Esophagus muscularis mucosa (tissue), 4 donors: ENCODE results near the gene LYRM1. TPM values are rescaled to one million over a fixed set of nuclear protein-coding genes. Genes with fewer than 3 reads are reported as not detected.
"Not testable (repeated sequence)": the region's sequence is repeated elsewhere in the genome, so short reads cannot be mapped to it uniquely, and the experiment has no call there.

Experiments
- DNase-seq: peaks from one replicate; pipeline ENCODE4 v3.0.0-alpha.2; 2017; ENCODE audit errors: extremely low spot score
- H3K27ac ChIP-seq, 4 donors: fragments of 200-600 bp; sonication (generic); replicated peaks in 1 of 4; 1 replicate in 3 of 4; 2 replicates in 1 of 4; pipeline ENCODE4 v1.5.1; 2016 to 2019; ENCODE audit warnings: mild to moderate bottlenecking in 1 of 4
- H3K27me3 ChIP-seq, 4 donors: fragments of 200-600 bp; sonication (generic); one replicate each; pipeline versions ENCODE4 v1.5.1 to v1.6.0; 2016 to 2019
- H3K36me3 ChIP-seq, 4 donors: fragments of 200-600 bp; sonication (generic); one replicate each; pipeline ENCODE4 v1.5.1; 2016 to 2019
- H3K4me1 ChIP-seq, 4 donors: fragments of 200-600 bp; sonication (generic); one replicate each; pipeline ENCODE4 v1.5.1; 2016 to 2019
- H3K4me3 ChIP-seq, 4 donors: fragments of 200-600 bp; sonication (generic); 1 replicate in 2 of 4; 2 replicates in 2 of 4; pipeline ENCODE4 v1.5.1; 2016 to 2019; ENCODE audit warnings: mild to moderate bottlenecking in 4 of 4, moderate library complexity in 1 of 4
- H3K9me3 ChIP-seq, 4 donors: fragments of 200-600 bp; sonication (generic); 1 replicate in 3 of 4; 2 replicates in 1 of 4; pipeline ENCODE4 v1.5.1; 2016 to 2019
- CTCF ChIP-seq, 3 experiments: fragments of 200-600 bp in 2 of 3; fragments of 450-650 bp in 1 of 3; sonication (generic) in 2 of 3; IDR thresholded peaks; one replicate each; pipeline ENCODE4 v1.5.1; 2017 to 2019; ENCODE audit warnings: antibody characterized with exemption in 3 of 3, mild to moderate bottlenecking in 2 of 3, moderate library complexity in 1 of 3
- EP300 ChIP-seq: sonication (generic); formaldehyde crosslinking; IDR thresholded peaks from one replicate; pipeline ENCODE4 v1.6.1; 2017; ENCODE audit warnings: antibody characterized with exemption
- POLR2A ChIP-seq: fragments of 450-650 bp; IDR thresholded peaks from one replicate; pipeline ENCODE4 v1.6.1; 2017; ENCODE audit warnings: antibody characterized with exemption, moderate library complexity, mild to moderate bottlenecking, low read depth
- POLR2AphosphoS5 ChIP-seq, 2 donors: sonication (generic); formaldehyde crosslinking; IDR thresholded peaks; one replicate each; pipeline ENCODE4 v1.6.1; 2017; ENCODE audit warnings: antibody characterized with exemption in 2 of 2
- whole genome bisulfite sequencing: methylation state at CpG from one replicate; pipeline ENCODE4 v1.1.5; 2018; 5-methylcytosine and 5-hydroxymethylcytosine counted together
- intact Hi-C: fragments of 100-400 bp; cut with DNase I; formaldehyde crosslinking; loops from one replicate; pipeline ENCODE4 v1.15.1; 2023
- total RNA-seq, 4 donors: library from RNA; depleted of rRNA; stranded (reverse); fragments of >200 nt; gene quantifications; one replicate each; pipeline versions ENCODE4 v1.1.0 to v1.2.1, GENCODE V29; 2016

Gene LYRM1
- total RNA-seq, 4 donors from 2014 or later, result 38.9 to 69.2 (median 46.4) TPM

DNA sequence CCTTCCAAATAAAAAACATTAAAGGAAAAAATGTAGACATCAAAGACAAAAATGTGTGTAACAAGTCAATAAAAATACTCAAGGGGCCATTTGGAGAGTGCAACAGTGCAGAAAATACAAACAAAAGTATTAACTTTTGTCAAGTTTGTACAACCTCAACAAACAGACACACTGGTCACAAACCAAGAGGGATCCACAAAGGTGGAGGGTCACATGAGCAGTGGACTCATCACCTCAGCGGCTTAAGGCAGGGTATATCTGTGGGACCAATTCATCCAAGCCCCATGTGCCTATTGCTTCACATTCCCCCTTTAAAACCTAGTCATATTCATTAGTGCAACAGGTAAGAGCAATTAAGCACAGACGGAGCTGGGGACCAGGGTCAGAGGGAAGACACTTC lies 45.6 kb upstream of the LYRM1 start:
- H3K4me3 ChIP-seq, result no peak overlapping the region
- TF ChIP-seq CTCF (IDR thresholded peaks at IDR 0.05), result no peak
- no peak for TF ChIP-seq POLR2AphosphoS5 (IDR thresholded peaks at IDR 0.05)
- no peak for TF ChIP-seq EP300
- no peak for TF ChIP-seq POLR2A
- no peaks in the 10 kb centered on the region for H3K9me3 ChIP-seq
- intact Hi-C loops, result no loop called here
- H3K36me3 ChIP-seq, result peaks cover 6 to 32% (median 18%) of the 10 kb centered on the region in 4 donors
- no peak overlapping the region for H3K27ac ChIP-seq
- peaks cover 49 to 67% (median 55%) of the 10 kb centered on the region in 4 donors for H3K4me1 ChIP-seq
- no peak for DNase-seq
- 91% methylated on average over 2 of the region's 2 CpGs for WGBS
- no peaks in the 10 kb centered on the region for H3K27me3 ChIP-seq

- no peak for DNase-seq
- Histone ChIP-seq H3K4me1 (peaks cover 46 to 64% (median 51%) of the 10 kb centered on the region in 4 donors), H3K4me3 (no peak overlapping the region), H3K27ac (no peak overlapping the region), H3K9me3 (no peaks in the 10 kb centered on the region), H3K36me3 (peaks cover 12 to 53% (median 38%) of the 10 kb centered on the region in 4 donors), H3K27me3 (no peaks in the 10 kb centered on the region)
- 88% methylated on average over 2 of the region's 2 CpGs for WGBS
- no peak for TF ChIP-seq POLR2AphosphoS5 (IDR thresholded peaks at IDR 0.05)
- no peak for TF ChIP-seq CTCF (IDR thresholded peaks at IDR 0.05)
- no peak for TF ChIP-seq POLR2A
- no peak for TF ChIP-seq EP300
- intact Hi-C loops, result no loop called here
These were observed 43.3 kb upstream of the LYRM1 start for GRCh38 chr16:20857281-20857680.

DNA sequence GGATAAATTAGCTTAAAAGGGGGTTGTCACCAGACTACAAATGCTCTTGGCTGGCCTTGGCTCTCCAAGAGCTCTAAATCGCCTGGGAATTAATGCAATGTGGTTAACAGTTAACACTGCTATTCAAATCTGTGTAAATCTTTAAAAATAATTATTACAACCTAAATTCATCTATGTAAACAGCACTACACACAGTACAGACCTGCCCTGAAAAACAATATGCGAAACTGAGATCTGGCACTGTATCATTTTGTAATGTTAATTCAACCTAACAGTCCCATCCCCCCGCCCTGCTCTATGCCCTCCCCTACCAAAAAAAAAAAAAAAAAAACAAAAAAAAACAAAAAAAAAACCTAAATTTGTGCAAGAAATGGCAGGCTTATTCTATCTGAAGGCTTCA lies 41.3 kb upstream of the LYRM1 start:
- H3K27ac ChIP-seq, result no peak overlapping the region

GRCh38 chr16:20859699-20860098 lies 40.9 kb upstream of the LYRM1 start:
- H3K27ac ChIP-seq, result peak overlapping the region in 2 of 4 donors; percentile 23 to 44
- no peaks in the 10 kb centered on the region for H3K27me3 ChIP-seq
- no peak for DNase-seq
- no peak for TF ChIP-seq POLR2AphosphoS5 (IDR thresholded peaks at IDR 0.05)
- no peak for TF ChIP-seq EP300
- TF ChIP-seq POLR2A, result no peak
- H3K4me1 ChIP-seq, result peaks cover 37 to 51% (median 48%) of the 10 kb centered on the region in 4 donors
- no peaks in the 10 kb centered on the region for H3K9me3 ChIP-seq
- H3K4me3 ChIP-seq, result no peak overlapping the region
- intact Hi-C loops, result no loop called here
- WGBS, result 60% methylated on average over 3 of the region's 4 CpGs
- peaks cover 12 to 56% (median 40%) of the 10 kb centered on the region in 4 donors for H3K36me3 ChIP-seq

More for the DNA sequence above, 41.3 kb upstream of the LYRM1 start:
- Histone ChIP-seq H3K4me3 (no peak overlapping the region), H3K27me3 (no peaks in the 10 kb centered on the region), H3K4me1 (peaks cover 33 to 53% (median 47%) of the 10 kb centered on the region in 4 donors), H3K9me3 (no peaks in the 10 kb centered on the region), H3K36me3 (peaks cover 12 to 56% (median 40%) of the 10 kb centered on the region in 4 donors)
- TF ChIP-seq EP300 (no peak), POLR2AphosphoS5 (IDR thresholded peaks at IDR 0.05) (no peak), POLR2A (no peak), CTCF (IDR thresholded peaks at IDR 0.05) (no peak)
- WGBS, result 91% methylated on average over 3 of the region's 3 CpGs
- intact Hi-C loops, result no loop called here
- no peak for DNase-seq

DNA sequence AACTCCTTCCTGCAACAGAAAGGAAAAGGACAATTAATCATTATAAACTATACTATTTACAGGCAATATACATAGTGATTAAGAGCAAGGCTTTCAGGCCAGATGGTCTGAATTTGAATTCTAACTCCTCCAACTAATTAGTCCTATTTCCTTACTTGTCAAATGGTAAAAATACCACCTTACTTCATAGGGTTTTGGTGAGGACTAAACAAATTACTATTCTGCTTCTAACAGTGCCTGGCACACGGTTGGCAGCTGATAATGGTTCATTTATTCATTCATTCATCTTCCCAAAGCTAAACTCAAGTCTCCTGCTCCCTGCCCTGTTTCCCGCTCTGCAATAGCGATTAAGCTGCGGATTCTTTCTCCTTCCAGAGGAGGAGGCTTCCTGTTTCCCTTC lies 40.2 kb upstream of the LYRM1 start:
- no peaks in the 10 kb centered on the region for H3K9me3 ChIP-seq
- no peaks in the 10 kb centered on the region for H3K27me3 ChIP-seq
- H3K4me1 ChIP-seq, result peaks cover 44 to 57% (median 52%) of the 10 kb centered on the region in 4 donors
- no peak for DNase-seq
- H3K36me3 ChIP-seq, result peaks cover 12 to 50% (median 34%) of the 10 kb centered on the region in 4 donors
- 76% methylated on average over 4 of the region's 4 CpGs for WGBS
- TF ChIP-seq POLR2A, result no peak
- no peak for TF ChIP-seq EP300
- no peak for TF ChIP-seq POLR2AphosphoS5 (IDR thresholded peaks at IDR 0.05)
- TF ChIP-seq CTCF (IDR thresholded peaks at IDR 0.05), result no peak
- intact Hi-C loops, result no loop called here
- peak overlapping the region in 3 of 4 donors; percentile 14 to 44 (median 23) for H3K27ac ChIP-seq
- no peak overlapping the region for H3K4me3 ChIP-seq

GRCh38 chr16:20860995-20861394 lies 39.6 kb upstream of the LYRM1 start:
- H3K9me3 ChIP-seq, H3K27me3 ChIP-seq, H3K27ac ChIP-seq, DNase-seq, H3K4me3 ChIP-seq, intact Hi-C loops: not testable (repeated sequence)
- WGBS, result 78% methylated on average over 3 of the region's 4 CpGs
- Histone ChIP-seq H3K36me3 (peaks cover 12 to 45% (median 30%) of the 10 kb centered on the region in 4 donors), H3K4me1 (peaks cover 50 to 64% (median 59%) of the 10 kb centered on the region in 4 donors)
